IMR-90 (cell line): Measurements from ENCODE around the gene RAD51B. TPM values are rescaled to one million over a fixed set of nuclear protein-coding genes. Genes with fewer than 3 reads are reported as not detected.

ENCODE experiments used
- ATAC-seq: fragments of 200-7000 bp; cut with Tn5 transposase; 2 replicates; pipeline ENCODE4 v1.9.1; 2020; ENCODE audit warnings: low read depth, mild to moderate bottlenecking, moderate library complexity
- BruUV-seq: library from RNA; stranded (reverse); fragments of 400-500 nt; replicated peaks from 2 replicates; lab custom pipeline; 2021; lab: Mats Ljungman, UMichigan
- CTCF ChIA-PET: fragments of 300-600 bp; formaldehyde crosslinking; extraction: SDS; loops from one replicate; lab custom pipeline; 2021; ENCODE audit warnings: antibody characterized with exemption; lab: Yijun Ruan, JAX
- POLR2A ChIA-PET: fragments of 300-600 bp; sonication (Branson Sonifier 250); formaldehyde crosslinking; loops from one replicate; lab custom pipeline; 2022; ENCODE audit warnings: antibody characterized with exemption; ENCODE audit not compliant: unreplicated experiment; lab: Charles Lee
- DNase-seq: peaks from one replicate; pipeline ENCODE4 v3.0.0; 2013
- H2AFZ ChIP-seq: replicated peaks from 2 replicates; pipeline ENCODE3; 2013; ENCODE audit warnings: low read length, mild to moderate bottlenecking; ENCODE audit not compliant: poor library complexity
- H2AK5ac ChIP-seq: 2 replicates; pipeline ENCODE4 v1.6.1; 2013; ENCODE audit warnings: low read depth, low read length, inconsistent platforms
- H2AK9ac ChIP-seq: replicated peaks from 2 replicates; pipeline ENCODE3; 2013; ENCODE audit warnings: mild to moderate bottlenecking, low read depth, low read length, moderate library complexity; ENCODE audit not compliant: poor library complexity
- H2BK120ac ChIP-seq: 2 replicates; pipeline ENCODE4 v1.6.1; 2013; ENCODE audit warnings: low read depth, low read length, inconsistent platforms
- H2BK15ac ChIP-seq: 3 replicates; pipeline ENCODE4 v1.6.1; 2013; ENCODE audit warnings: low read depth, low read length, inconsistent platforms
- H2BK20ac ChIP-seq: 2 replicates; pipeline ENCODE4 v1.6.1; 2013; ENCODE audit warnings: low read depth, mild to moderate bottlenecking, inconsistent platforms, low read length, moderate library complexity
- H2BK5ac ChIP-seq: 2 replicates; pipeline ENCODE4 v1.6.1; 2013; ENCODE audit warnings: mild to moderate bottlenecking, low read depth, low read length, inconsistent platforms; ENCODE audit not compliant: poor library complexity, severe bottlenecking
- H3K14ac ChIP-seq: replicated peaks from 2 replicates; pipeline ENCODE4 v1.6.1; 2013; ENCODE audit warnings: low read depth, low read length, inconsistent platforms
- H3K18ac ChIP-seq: 2 replicates; pipeline ENCODE4 v1.6.1; 2013; ENCODE audit warnings: low read depth, low read length, control low read depth
- H3K23ac ChIP-seq: 2 replicates; pipeline ENCODE4 v1.6.1; 2013; ENCODE audit warnings: low read depth, low read length, inconsistent platforms
- H3K27ac ChIP-seq: 2 replicates; pipeline ENCODE4 v1.5.1; 2013; ENCODE audit warnings: mild to moderate bottlenecking, control low read depth, low read length; ENCODE audit not compliant: insufficient read depth
- H3K27me3 ChIP-seq: 2 replicates; pipeline ENCODE4 v1.6.1; 2013; ENCODE audit warnings: low read length; ENCODE audit not compliant: control insufficient read depth, insufficient read depth
- H3K36me3 ChIP-seq: 2 replicates; pipeline ENCODE4 v1.6.1; 2013; ENCODE audit warnings: low read length, mixed read lengths; ENCODE audit not compliant: control insufficient read depth, insufficient read depth
- H3K4ac ChIP-seq: 2 replicates; pipeline ENCODE4 v1.6.1; 2013; ENCODE audit warnings: low read depth, low read length, inconsistent platforms
- H3K4me1 ChIP-seq: 2 replicates; pipeline ENCODE4 v1.6.1; 2013; ENCODE audit warnings: low read length, mixed read lengths; ENCODE audit not compliant: control insufficient read depth, insufficient read depth
- H3K4me2 ChIP-seq: 2 replicates; pipeline ENCODE4 v1.6.1; 2013; ENCODE audit warnings: low read depth, mild to moderate bottlenecking, control low read depth, low read length, moderate library complexity
- H3K4me3 ChIP-seq: 2 replicates; pipeline ENCODE4 v1.5.1; 2013; ENCODE audit warnings: low read depth, mild to moderate bottlenecking, control low read depth, low read length, moderate library complexity; ENCODE audit not compliant: insufficient read depth
- H3K56ac ChIP-seq: 2 replicates; pipeline ENCODE4 v1.6.1; 2013; ENCODE audit warnings: low read length, inconsistent platforms; ENCODE audit not compliant: insufficient read depth; ENCODE audit errors: extremely low read depth
- H3K79me1 ChIP-seq, 2 experiments: 2 replicates each; pipeline ENCODE4 v1.6.1; 2013; ENCODE audit warnings: low read length in 2 of 2, inconsistent platforms in 1 of 2, low read depth in 1 of 2
- H3K9ac ChIP-seq: 2 replicates; pipeline ENCODE4 v1.6.1; 2013; ENCODE audit warnings: low read depth, low read length, control low read depth
- H3K9me1 ChIP-seq: 2 replicates; pipeline ENCODE4 v1.6.1; 2013; ENCODE audit warnings: low read length, inconsistent platforms; ENCODE audit not compliant: insufficient read depth
- H3K9me3 ChIP-seq: 2 replicates; pipeline ENCODE4 v1.6.1; 2013; ENCODE audit warnings: low read length; ENCODE audit not compliant: control insufficient read depth, insufficient read depth
- H4K20me1 ChIP-seq: 2 replicates; pipeline ENCODE4 v1.6.1; 2013; ENCODE audit warnings: low read length, inconsistent platforms; ENCODE audit not compliant: insufficient read depth
- H4K5ac ChIP-seq: 2 replicates; pipeline ENCODE4 v1.6.1; 2013; ENCODE audit warnings: mild to moderate bottlenecking, low read depth, low read length, control low read depth
- H4K8ac ChIP-seq, 2 experiments: 2 replicates each; pipeline ENCODE4 v1.6.1; 2013; ENCODE audit warnings: low read depth in 2 of 2, low read length in 2 of 2, control low read depth in 1 of 2, inconsistent platforms in 1 of 2
- H4K91ac ChIP-seq: 2 replicates; pipeline ENCODE4 v1.6.1; 2013; ENCODE audit warnings: low read depth, low read length, inconsistent platforms; ENCODE audit not compliant: insufficient read depth
- MAFK ChIP-seq: IDR thresholded peaks from 2 replicates; pipeline ENCODE4 v1.6.1; 2012; ENCODE audit warnings: low read depth, low read length, improper control_type of control experiment
- RCOR1 ChIP-seq: IDR thresholded peaks from 2 replicates; pipeline ENCODE4 v1.6.1; 2012; ENCODE audit warnings: mild to moderate bottlenecking, low read length, improper control_type of control experiment; ENCODE audit not compliant: insufficient replicate concordance
- WGBS, 2 experiments: methylation state at CpG; one replicate each; pipeline versions ENCODE4 v1.1.5 to v1.1.7; 2013; ENCODE audit warnings: missing lambda C conversion rate in 2 of 2; ENCODE audit not compliant: insufficient read length in 1 of 2; ENCODE audit errors: extremely low coverage in 2 of 2; 5-methylcytosine and 5-hydroxymethylcytosine counted together
- dilution Hi-C: fragments of 300-500 bp; cut with HindIII; formaldehyde crosslinking; loops from one replicate; pipeline ENCODE4 v1.14.3; 2018; ENCODE audit warnings: low sequenced_read_pairs; ENCODE audit not compliant: unreplicated experiment
- in situ Hi-C: fragments of 300-500 bp; cut with MboI; formaldehyde crosslinking; loops from 3 replicates; pipeline ENCODE4 v1.14.3; 2019; ENCODE audit warnings: low sequenced_read_pairs, inconsistent platforms, mixed read lengths
- intact Hi-C: fragments of 100-400 bp; cut with micrococcal nuclease; formaldehyde crosslinking; loops from 2 replicates; pipeline ENCODE4 v1.10.0; 2022
- polyA plus RNA-seq, 3 experiments: library from polyadenylated mRNA; depleted of rRNA; stranded (reverse); fragments of >200 nt; gene quantifications; 2 replicates each; pipeline ENCODE4 v1.2.3, GENCODE V29; 2012; ENCODE audit warnings: low replicate concordance in 1 of 3
- total RNA-seq: library from RNA; depleted of rRNA; stranded (reverse); fragments of >200 nt; gene quantifications from 2 replicates; pipeline ENCODE4 v1.2.3, GENCODE V29; 2012

RAD51B gene
- total and polyA plus RNA-seq, 2 of the 4 experiments (the other 2 are of a cell fraction), result 5.1 to 18.8 TPM

DNA sequence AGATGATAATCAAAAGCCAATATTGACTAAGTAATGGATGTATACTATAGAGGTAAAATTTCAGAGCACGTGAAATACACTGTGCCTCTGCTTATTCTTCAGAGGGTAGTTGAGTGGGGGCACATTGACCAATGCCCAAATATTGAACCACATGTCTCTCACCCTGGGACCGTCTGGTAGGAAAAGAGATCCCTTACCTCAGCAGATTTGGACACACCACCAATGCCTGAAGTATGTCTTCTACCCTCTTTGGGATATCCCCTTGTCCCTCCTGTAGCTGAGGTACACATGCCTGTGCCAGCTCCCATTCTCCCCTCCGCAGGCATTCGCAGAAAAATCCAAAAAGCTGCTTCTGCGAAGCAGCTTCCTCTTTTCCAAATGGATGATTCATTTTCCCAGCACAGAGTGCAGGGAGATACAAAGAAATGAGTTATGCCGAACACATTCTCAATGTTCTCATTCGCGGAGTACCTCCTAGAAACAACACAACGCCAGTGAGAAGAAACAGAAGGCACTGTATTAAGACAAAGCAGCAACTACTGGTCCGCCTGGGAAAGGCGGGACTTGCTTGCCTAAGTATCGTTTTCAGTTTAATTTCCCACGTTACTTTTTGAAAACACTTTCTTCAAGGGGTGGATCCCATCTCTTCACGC lies 3.9 kb upstream of the RAD51B start:
- Histone ChIP-seq H3K23ac (0 out of 2 replicates have a peak overlapping the region, but pooled peaks have one; percentile 33), H2AK5ac (no peak overlapping the region), H3K27me3 (no peaks in the 10 kb centered on the region), H3K27ac (peak overlapping the region; percentile 8; the same call in 1 of the 2 replicates), H2BK15ac (no peak overlapping the region), H3K4me1 (peaks cover 2% of the 10 kb centered on the region; the same call in 1 of the 2 replicates), H3K9ac (peak overlapping the region; percentile 55; the same call in 1 of the 2 replicates), H2BK5ac (no peak overlapping the region), H3K18ac (no peak overlapping the region), H4K5ac (peak overlapping the region; percentile 33; the same call in 1 of the 2 replicates), H3K79me1 (peaks cover 6 to 36% of the 10 kb centered on the region in 2 experiments), H3K9me1 (peaks cover 3% of the 10 kb centered on the region; the same call in 1 of the 2 replicates), H2BK20ac (no peak overlapping the region), H2AK9ac (peak overlapping the region; percentile 67), H2AFZ (peak overlapping the region; percentile 77), H3K14ac (no peak overlapping the region), H3K9me3 (no peaks in the 10 kb centered on the region), H4K91ac (no peak overlapping the region), H3K4ac (peak overlapping the region; percentile 42), H4K8ac (peak overlapping the region; percentile 50 to 79; a peak in 3 of 4 replicates), H4K20me1 (no peaks in the 10 kb centered on the region), H3K4me2 (peak overlapping the region; percentile 89), H3K36me3 (peaks cover under 1% of the 10 kb centered on the region), H3K4me3 (peak overlapping the region; percentile 78), H2BK120ac (no peak overlapping the region), H3K56ac (0 out of 2 replicates have a peak overlapping the region, but pooled peaks have one; percentile 20)
- ATAC-seq, result peak; percentile 22
- dilution Hi-C loops (no loop called here), intact Hi-C loops (no loop called here), in situ Hi-C loops (no loop called here)
- no TSS peak for BruUV-seq
- no CpG with 5 or more reads among the region's 14 CpGs for WGBS, 2 experiments
- POLR2A ChIA-PET, result no interaction called here
- DNase-seq, result peak; percentile 62
- TF ChIP-seq MAFK (peak; percentile 69), RCOR1 (no peak)
- CTCF ChIA-PET, result no interaction called here
